H1 (cell line): Measurements from ENCODE around the gene GJC2. TPM values are rescaled to one million over a fixed set of nuclear protein-coding genes. Genes with fewer than 3 reads are reported as not detected.

Source experiments
- CHD7 ChIP-seq: fragments of 300-600 bp; sonication (generic); IDR thresholded peaks from 2 replicates; pipeline ENCODE4 v1.7.1; 2012; ENCODE audit warnings: low read length, moderate library complexity, mild to moderate bottlenecking, inconsistent platforms; ENCODE audit not compliant: insufficient replicate concordance
- CTCF ChIP-seq, 3 experiments: IDR thresholded peaks; 1 replicate in 2 of 3; 2 replicates in 1 of 3; pipeline versions ENCODE4 v1.5.1 to v1.6.1; 2011; ENCODE audit warnings: low read length in 3 of 3, mild to moderate bottlenecking in 3 of 3, inconsistent platforms in 2 of 3, low read depth in 1 of 3, moderate library complexity in 1 of 3; ENCODE audit not compliant: insufficient read depth in 1 of 3; ENCODE audit errors: control extremely low read depth in 1 of 3
- HDAC2 ChIP-seq, 2 experiments: fragments of 300-600 bp in 1 of 2; sonication (generic) in 1 of 2; IDR thresholded peaks; 2 replicates each; pipeline ENCODE4 v1.6.1; 2011 to 2012; ENCODE audit warnings: low read depth in 2 of 2, low read length in 2 of 2, mild to moderate bottlenecking in 2 of 2, moderate library complexity in 2 of 2, borderline replicate concordance in 1 of 2, inconsistent platforms in 1 of 2
- KDM1A ChIP-seq: fragments of 200-600, 300-600 bp; sonication (generic); IDR thresholded peaks from 2 replicates; pipeline ENCODE4 v1.7.1; 2016; ENCODE audit warnings: mild to moderate bottlenecking, low read length, borderline replicate concordance
- RBBP5 ChIP-seq: IDR thresholded peaks from 2 replicates; pipeline ENCODE4 v1.7.1; 2012; ENCODE audit warnings: low read depth, mild to moderate bottlenecking, inconsistent platforms, low read length, moderate library complexity, borderline replicate concordance
- RNF2 ChIP-seq: fragments of 200-900, 300-1000 bp; sonication (generic); IDR thresholded peaks from 2 replicates; pipeline ENCODE4 v1.7.1; 2016; ENCODE audit warnings: borderline replicate concordance, low read depth, mild to moderate bottlenecking, antibody characterized with exemption, low read length; ENCODE audit not compliant: poor library complexity, severe bottlenecking; ENCODE audit errors: missing control alignments
- RXRA ChIP-seq: IDR thresholded peaks from 2 replicates; pipeline ENCODE4 v1.6.1; 2011; ENCODE audit warnings: low read depth, mild to moderate bottlenecking, low read length, moderate library complexity; ENCODE audit not compliant: insufficient read depth
- SUZ12 ChIP-seq: fragments of 200-600 bp; sonication (generic); IDR thresholded peaks from 2 replicates; pipeline ENCODE4 v1.6.1; 2012; ENCODE audit warnings: mild to moderate bottlenecking, inconsistent platforms, low read length, moderate library complexity, mixed read lengths
- polyA plus RNA-seq, 7 experiments: library from polyadenylated mRNA; depleted of rRNA in 3 of 7; stranded (reverse) in 5 of 7; unstranded in 2 of 7; fragments of >200 nt in 5 of 7; fragments of 200-250 nt in 2 of 7; gene quantifications; 1 replicate in 5 of 7; 2 replicates in 1 of 7; 4 replicates in 1 of 7; pipeline versions ENCODE4 v1.2.1 to v1.2.3, GENCODE V29; 2011 to 2013; ENCODE audit warnings: missing spikeins in 2 of 7, mixed read lengths in 2 of 7
- total RNA-seq: library from RNA; stranded (reverse); fragmentation: NEBNext Ultra II Directional; extraction: Animal tissue kit (Norgen Biotek cat#: 25700); gene quantifications from 2 replicates; pipeline ENCODE4 v1.2.1, GENCODE V29; 2021

GJC2 gene
- total and polyA plus RNA-seq, 2 of the 8 experiments (the other 6 are each of a cell fraction or from before 2014, with no cell fraction given): 0.17 to 0.54 TPM

GRCh38 chr1:228170666-228171065 lies 20.9 kb downstream of the GJC2 start (continued):
- TF ChIP-seq CHD7: no peak
- TF ChIP-seq SUZ12: no peak
- TF ChIP-seq RBBP5: no peak
- no peak for TF ChIP-seq HDAC2 (IDR thresholded peaks at IDR 0.05; ENCODE audit: borderline replicate concordance in 1 of 2, low read depth in 2 of 2, low read length in 2 of 2)
- no peak for TF ChIP-seq RXRA
- no peak for TF ChIP-seq RNF2
- TF ChIP-seq KDM1A: no peak
- no peak for TF ChIP-seq CTCF (IDR thresholded peaks at IDR 0.05; ENCODE audit: control extremely low read depth in 1 of 3, insufficient read depth in 1 of 3, low read depth in 1 of 3, low read length in 3 of 3)
